HG03469 (cell line): ENCODE data around the gene KRTAP4-2.
"Not testable (repeated sequence)": the region's sequence is repeated elsewhere in the genome, so short reads cannot be mapped to it uniquely, and the experiment has no call there.

Source experiments
- ATAC-seq: cut with Tn5 transposase; IDR thresholded peaks from one replicate; pipeline ENCODE4 v1.9.1; 2021; ENCODE audit warnings: mild to moderate bottlenecking, moderate library complexity, moderate number of reproducible peaks; ENCODE audit not compliant: unreplicated experiment

Gene KRTAP4-2

GRCh38 chr17:41167561-41167960, 10.5 kb downstream of the KRTAP4-2 start:
- ATAC-seq: no peak

GRCh38 chr17:41163828-41164227, 14.2 kb downstream of the KRTAP4-2 start:
- ATAC-seq: no peak

- ATAC-seq: no peak
Measured at GRCh38 chr17:41160648-41161047, 17.4 kb downstream of the KRTAP4-2 start, which contains the start of gene KRTAP4-4. Gene KRTAP4-4, minus strand, starts transcription at chr17:41160748. Its CDS starts 57 bp downstream, at chr17:41160691.

GRCh38 chr17:41160190-41160589, 17.8 kb downstream of the KRTAP4-2 start:
- not testable (repeated sequence) for ATAC-seq

GRCh38 chr17:41153856-41154255, 24.2 kb downstream of the KRTAP4-2 start:
- no peak for ATAC-seq

GRCh38 chr17:41151525-41151924, 26.5 kb downstream of the KRTAP4-2 start:
- ATAC-seq: no peak

GRCh38 chr17:41150026-41150425, 28.0 kb downstream of the KRTAP4-2 start:
- ATAC-seq: no peak

- no peak for ATAC-seq
Measured at GRCh38 chr17:41149652-41149985, 28.4 kb downstream of the KRTAP4-2 start, which contains the start of gene KRTAP4-5. Gene KRTAP4-5, minus strand, starts transcription at chr17:41149825. Its CDS starts 58 bp downstream, at chr17:41149767.

- not testable (repeated sequence) for ATAC-seq
Measured at GRCh38 chr17:41148971-41149651, 28.9 kb downstream of the KRTAP4-2 start.

- no peak for ATAC-seq
Measured at GRCh38 chr17:41147531-41148204, 30.4 kb downstream of the KRTAP4-2 start.

GRCh38 chr17:41145261-41145660, 32.8 kb downstream of the KRTAP4-2 start:
- ATAC-seq: no peak

GRCh38 chr17:41144846-41145245, 33.2 kb downstream of the KRTAP4-2 start:
- ATAC-seq: no peak

- no peak for ATAC-seq
Measured at GRCh38 chr17:41141361-41141760, 36.7 kb downstream of the KRTAP4-2 start.

GRCh38 chr17:41140360-41141131, 37.5 kb downstream of the KRTAP4-2 start, which contains the start of gene KRTAP4-6:
Gene KRTAP4-6, minus strand, starts transcription at chr17:41140544. Its CDS starts 57 bp downstream, at chr17:41140487.
- no peak for ATAC-seq

- ATAC-seq: not testable (repeated sequence)
Measured at GRCh38 chr17:41139865-41140264, 38.2 kb downstream of the KRTAP4-2 start.

- ATAC-seq: no peak
Measured at GRCh38 chr17:41133880-41134735, 43.9 kb downstream of the KRTAP4-2 start.

GRCh38 chr17:41131979-41132378, 46.0 kb downstream of the KRTAP4-2 start:
- ATAC-seq: no peak
